H9 (cell line): Measurements from ENCODE around the gene TM4SF1. TPM values are rescaled to one million over a fixed set of nuclear protein-coding genes. Genes with fewer than 3 reads are reported as not detected.

Experiments
- DNase-seq: peaks from one replicate; pipeline ENCODE4 v3.0.0-alpha.2; 2017
- H2AFZ ChIP-seq: one replicate; pipeline ENCODE4 v1.6.1; 2013; ENCODE audit warnings: mild to moderate bottlenecking, low read length, control low read depth, moderate library complexity
- H2AK5ac ChIP-seq: 2 replicates; pipeline ENCODE4 v1.6.1; 2013; ENCODE audit warnings: low read length, control low read depth, mixed read lengths; ENCODE audit not compliant: insufficient read length
- H2BK120ac ChIP-seq: one replicate; pipeline ENCODE4 v1.6.1; 2013; ENCODE audit warnings: low read depth, mild to moderate bottlenecking, low read length, control low read depth, inconsistent platforms; ENCODE audit not compliant: poor library complexity, severe bottlenecking
- H2BK12ac ChIP-seq: 2 replicates; pipeline ENCODE4 v1.6.1; 2013; ENCODE audit warnings: low read length, control low read depth, mixed read lengths, low read depth; ENCODE audit not compliant: insufficient read length
- H2BK15ac ChIP-seq: 2 replicates; pipeline ENCODE4 v1.6.1; 2013; ENCODE audit warnings: low read depth, low read length, control low read depth
- H2BK20ac ChIP-seq: one replicate; pipeline ENCODE4 v1.6.1; 2013; ENCODE audit warnings: low read depth, mild to moderate bottlenecking, low read length, control low read depth, inconsistent platforms; ENCODE audit not compliant: poor library complexity, severe bottlenecking
- H2BK5ac ChIP-seq: 2 replicates; pipeline ENCODE4 v1.6.1; 2013; ENCODE audit warnings: low read length, control low read depth, mixed read lengths; ENCODE audit not compliant: insufficient read length
- H3K14ac ChIP-seq: 2 replicates; pipeline ENCODE4 v1.6.1; 2013; ENCODE audit warnings: low read length, control low read depth; ENCODE audit not compliant: insufficient read depth
- H3K18ac ChIP-seq: 2 replicates; pipeline ENCODE4 v1.6.1; 2013; ENCODE audit warnings: low read depth, mild to moderate bottlenecking, mixed read lengths, low read length, control low read depth; ENCODE audit not compliant: insufficient read length
- H3K23ac ChIP-seq: 2 replicates; pipeline ENCODE4 v1.6.1; 2013; ENCODE audit warnings: low read length, control low read depth, mixed read lengths, low read depth; ENCODE audit not compliant: insufficient read length
- H3K23me2 ChIP-seq: 2 replicates; pipeline ENCODE4 v1.6.1; 2013; ENCODE audit warnings: low read depth, mild to moderate bottlenecking, mixed read lengths, low read length, control low read depth; ENCODE audit not compliant: insufficient read length, poor library complexity, severe bottlenecking
- H3K27ac ChIP-seq: 2 replicates; pipeline ENCODE4 v1.5.1; 2013; ENCODE audit warnings: low read length, control low read depth, mixed read lengths, low read depth; ENCODE audit not compliant: insufficient read length
- H3K27me3 ChIP-seq: 2 replicates; pipeline ENCODE4 v1.6.1; 2013; ENCODE audit warnings: low read length, control low read depth, inconsistent platforms; ENCODE audit not compliant: insufficient read depth
- H3K4ac ChIP-seq: 2 replicates; pipeline ENCODE4 v1.6.1; 2013; ENCODE audit warnings: low read depth, mild to moderate bottlenecking, control low read depth, inconsistent platforms, low read length, moderate library complexity
- H3K4me1 ChIP-seq: 2 replicates; pipeline ENCODE4 v1.6.1; 2013; ENCODE audit warnings: low read length, control low read depth, inconsistent platforms; ENCODE audit not compliant: insufficient read depth
- H3K4me2 ChIP-seq: 2 replicates; pipeline ENCODE4 v1.6.1; 2013; ENCODE audit warnings: low read length, control low read depth, mixed read lengths; ENCODE audit not compliant: insufficient read length, insufficient read depth
- H3K56ac ChIP-seq: 2 replicates; pipeline ENCODE4 v1.6.1; 2013; ENCODE audit warnings: low read depth, mild to moderate bottlenecking, mixed read lengths, low read length, control low read depth; ENCODE audit not compliant: insufficient read length
- H3K79me1 ChIP-seq: 2 replicates; pipeline ENCODE4 v1.6.1; 2013; ENCODE audit warnings: low read depth, mild to moderate bottlenecking, moderate library complexity, low read length, control low read depth, inconsistent platforms; ENCODE audit not compliant: insufficient read depth, poor library complexity, severe bottlenecking
- H3K79me2 ChIP-seq: 2 replicates; pipeline ENCODE4 v1.6.1; 2013; ENCODE audit warnings: low read length, control low read depth, inconsistent platforms; ENCODE audit not compliant: insufficient read depth
- H3K9ac ChIP-seq: 2 replicates; pipeline ENCODE4 v1.6.1; 2013; ENCODE audit warnings: low read length, control low read depth, mixed read lengths; ENCODE audit not compliant: insufficient read length; ENCODE audit errors: extremely low read depth
- H3K9me3 ChIP-seq: one replicate; pipeline ENCODE4 v1.6.1; 2013; ENCODE audit warnings: low read depth, low read length, inconsistent platforms; ENCODE audit not compliant: control insufficient read depth
- H3T11ph ChIP-seq: one replicate; pipeline ENCODE4 v1.6.1; 2013; ENCODE audit warnings: mild to moderate bottlenecking, low read length, control low read depth, inconsistent platforms
- H4K20me1 ChIP-seq: one replicate; pipeline ENCODE4 v1.6.1; 2013; ENCODE audit not compliant: control insufficient read depth, insufficient read length, insufficient read depth
- H4K5ac ChIP-seq: 2 replicates; pipeline ENCODE4 v1.6.1; 2013; ENCODE audit warnings: low read depth, mild to moderate bottlenecking, mixed read lengths, low read length, control low read depth; ENCODE audit not compliant: insufficient read length
- H4K8ac ChIP-seq: replicated peaks from 2 replicates; pipeline ENCODE4 v1.6.1; 2013; ENCODE audit warnings: low read length, control low read depth, mixed read lengths, low read depth; ENCODE audit not compliant: insufficient read length
- H4K91ac ChIP-seq: 2 replicates; pipeline ENCODE4 v1.6.1; 2013; ENCODE audit warnings: low read depth, mild to moderate bottlenecking, moderate library complexity, mixed read lengths, low read length, control low read depth; ENCODE audit not compliant: insufficient read length
- H3K27ac Mint-ChIP-seq, 3 experiments: 2 replicates in 2 of 3; 3 replicates in 1 of 3; pipeline ENCODE4 v1.8.0; 2020 to 2021; ENCODE audit warnings: mixed read lengths in 3 of 3, mild to moderate bottlenecking in 1 of 3, moderate library complexity in 1 of 3
- H3K27me3 Mint-ChIP-seq: 2 replicates; pipeline ENCODE4 v1.8.0; 2021; ENCODE audit warnings: low read depth, mild to moderate bottlenecking, moderate library complexity, mixed read lengths
- H3K36me3 Mint-ChIP-seq, 3 experiments: 2 replicates in 2 of 3; 3 replicates in 1 of 3; pipeline ENCODE4 v1.8.0; 2020 to 2021; ENCODE audit warnings: low read depth in 3 of 3, mixed read lengths in 3 of 3; ENCODE audit not compliant: insufficient read depth in 1 of 3
- H3K4me1 Mint-ChIP-seq, 2 experiments: 2 replicates each; pipeline ENCODE4 v1.8.0; 2020; ENCODE audit warnings: mixed read lengths in 2 of 2
- H3K4me3 Mint-ChIP-seq, 2 experiments: 2 replicates in 1 of 2; 3 replicates in 1 of 2; pipeline ENCODE4 v1.8.0; 2020 to 2021; ENCODE audit warnings: mild to moderate bottlenecking in 2 of 2, mixed read lengths in 2 of 2, moderate library complexity in 1 of 2
- H3K9me3 Mint-ChIP-seq, 2 experiments: 2 replicates in 1 of 2; 3 replicates in 1 of 2; pipeline ENCODE4 v1.8.0; 2020; ENCODE audit warnings: mild to moderate bottlenecking in 2 of 2, mixed read lengths in 2 of 2, moderate library complexity in 1 of 2
- WGBS: extraction: QIAGEN DNeasy Blood & Tissue Kit; methylation state at CpG from one replicate; pipeline ENCODE4 v1.1.7; 2013; ENCODE audit warnings: missing lambda C conversion rate, low lambda C conversion rate, mixed read lengths; ENCODE audit not compliant: insufficient read length; ENCODE audit errors: extremely low coverage; 5-methylcytosine and 5-hydroxymethylcytosine counted together
- total RNA-seq: library from RNA; stranded (reverse); gene quantifications from 2 replicates; pipeline ENCODE4 v1.2.1, GENCODE V29; 2021
- TF ChIP-seq, protein P1 (sequence below): fragments of 200-600 bp; sonication (generic); conservative IDR thresholded peaks from 3 replicates; pipeline ENCODE4 v1.8.0; 2021; ENCODE audit warnings: antibody characterized with exemption, mild to moderate bottlenecking

Gene TM4SF1
- total RNA-seq, 1 experiment from 2014 or later, result 1.2 TPM

DNA sequence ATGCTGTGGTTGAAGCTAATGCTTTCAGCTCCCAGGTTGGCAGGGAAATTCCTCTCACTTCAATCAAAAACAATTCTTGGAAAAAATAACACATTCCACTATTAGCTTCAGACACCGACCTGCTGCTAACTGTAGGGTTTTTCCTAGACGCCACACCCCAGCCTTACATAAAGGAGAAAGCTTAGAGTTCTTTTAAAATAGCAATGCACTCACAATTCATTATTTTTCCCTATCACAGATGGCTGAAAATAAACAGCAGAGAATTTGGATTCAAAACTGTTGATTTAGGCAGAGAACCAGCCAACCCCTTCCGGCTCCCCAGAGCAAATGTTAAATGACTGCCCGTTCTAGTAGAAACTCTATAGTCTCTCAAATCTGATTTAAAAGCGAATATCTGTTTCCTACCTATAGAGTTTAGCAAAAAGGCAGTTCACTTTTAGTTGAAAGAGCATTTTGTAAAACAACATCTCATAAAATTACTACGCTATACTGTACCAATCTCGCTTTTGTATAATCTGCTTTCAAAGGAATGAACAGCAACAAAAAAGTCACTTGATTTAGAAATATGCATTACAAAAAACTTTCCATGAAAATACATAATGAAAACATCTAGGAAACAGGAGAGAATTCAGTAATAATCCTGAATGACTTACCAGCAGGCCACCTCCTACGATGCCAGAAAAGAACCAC lies 586 bp downstream of the TM4SF1 start:
- Mint-ChIP-seq H3K9me3 (peaks cover 22 to 25% of the 10 kb centered on the region in 2 experiments), H3K36me3 (peaks cover 8 to 23% (median 14%) of the 10 kb centered on the region in 3 experiments), H3K27ac (no peak overlapping the region), H3K27me3 (no peaks in the 10 kb centered on the region; the same call in 1 of the 2 replicates), H3K4me3 (no peak overlapping the region), H3K4me1 (peaks cover 28 to 32% of the 10 kb centered on the region in 2 experiments)
- Histone ChIP-seq H3K4ac (no peak overlapping the region), H3K23ac (no peak overlapping the region), H3K23me2 (no peaks in the 10 kb centered on the region), H2BK20ac (no peak overlapping the region), H3K79me1 (no peaks in the 10 kb centered on the region), H4K5ac (no peak overlapping the region), H3K9me3 (no peaks in the 10 kb centered on the region), H3K27me3 (no peaks in the 10 kb centered on the region), H4K8ac (no peak overlapping the region), H2AK5ac (no peak overlapping the region), H3K4me1 (no peaks in the 10 kb centered on the region; the same call in 1 of the 2 replicates), H3K14ac (no peak overlapping the region), H2BK5ac (no peak overlapping the region), H3T11ph (no peak overlapping the region), H3K27ac (no peak overlapping the region), H4K91ac (no peak overlapping the region), H3K79me2 (no peaks in the 10 kb centered on the region), H2BK120ac (no peak overlapping the region), H3K9ac (no peak overlapping the region), H3K4me2 (no peak overlapping the region), H3K18ac (no peak overlapping the region), H3K56ac (no peak overlapping the region), H2AFZ (no peak overlapping the region), H2BK15ac (no peak overlapping the region), H4K20me1 (no peaks in the 10 kb centered on the region), H2BK12ac (no peak overlapping the region)
- DNase-seq, result no peak
- TF ChIP-seq, protein P1, sequence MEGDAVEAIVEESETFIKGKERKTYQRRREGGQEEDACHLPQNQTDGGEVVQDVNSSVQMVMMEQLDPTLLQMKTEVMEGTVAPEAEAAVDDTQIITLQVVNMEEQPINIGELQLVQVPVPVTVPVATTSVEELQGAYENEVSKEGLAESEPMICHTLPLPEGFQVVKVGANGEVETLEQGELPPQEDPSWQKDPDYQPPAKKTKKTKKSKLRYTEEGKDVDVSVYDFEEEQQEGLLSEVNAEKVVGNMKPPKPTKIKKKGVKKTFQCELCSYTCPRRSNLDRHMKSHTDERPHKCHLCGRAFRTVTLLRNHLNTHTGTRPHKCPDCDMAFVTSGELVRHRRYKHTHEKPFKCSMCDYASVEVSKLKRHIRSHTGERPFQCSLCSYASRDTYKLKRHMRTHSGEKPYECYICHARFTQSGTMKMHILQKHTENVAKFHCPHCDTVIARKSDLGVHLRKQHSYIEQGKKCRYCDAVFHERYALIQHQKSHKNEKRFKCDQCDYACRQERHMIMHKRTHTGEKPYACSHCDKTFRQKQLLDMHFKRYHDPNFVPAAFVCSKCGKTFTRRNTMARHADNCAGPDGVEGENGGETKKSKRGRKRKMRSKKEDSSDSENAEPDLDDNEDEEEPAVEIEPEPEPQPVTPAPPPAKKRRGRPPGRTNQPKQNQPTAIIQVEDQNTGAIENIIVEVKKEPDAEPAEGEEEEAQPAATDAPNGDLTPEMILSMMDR, result no peak
- WGBS, result no CpG with 5 or more reads among the region's 8 CpGs
